ENCODE measurements around the gene NHSL1.

- TF ChIP-seq CTCF (IDR thresholded peaks at IDR 0.05), result no peak
- no peak for TF ChIP-seq POLR2A (IDR thresholded peaks at IDR 0.05)
Observed at GRCh38 chr6:138500867-138501446, 1.7 kb upstream of the NHSL1 start.

Data from prostate gland (tissue), 2 donors.